Activated naive CD8-positive, alpha-beta T cell treated with anti-CD3 and anti-CD28 coated beads, Interleukin-2, amount 50 U/mL, for 24 hours (primary cell): ENCODE results near the gene SACM1L.

ENCODE experiments used
- ATAC-seq: fragments of 150-1000 bp; cut with Tn5 transposase; one replicate; pipeline ENCODE4 v1.10.0; 2021
- DNase-seq: peaks from one replicate; pipeline ENCODE4 v3.0.0; 2021
- H3K27ac Mint-ChIP-seq: one replicate; pipeline ENCODE4 v1.8.0; 2021; ENCODE audit warnings: mild to moderate bottlenecking, mixed read lengths
- H3K27me3 Mint-ChIP-seq: one replicate; pipeline ENCODE4 v1.8.0; 2021; ENCODE audit warnings: mixed read lengths
- H3K36me3 Mint-ChIP-seq: one replicate; pipeline ENCODE4 v1.8.0; 2021; ENCODE audit warnings: low read depth, mixed read lengths
- H3K4me1 Mint-ChIP-seq: one replicate; pipeline ENCODE4 v1.8.0; 2021; ENCODE audit warnings: mixed read lengths
- H3K4me3 Mint-ChIP-seq: one replicate; pipeline ENCODE4 v1.8.0; 2021; ENCODE audit warnings: mild to moderate bottlenecking, moderate library complexity, mixed read lengths
- H3K9me3 Mint-ChIP-seq: one replicate; pipeline ENCODE4 v1.8.0; 2021; ENCODE audit warnings: mixed read lengths

The SACM1L gene

DNA sequence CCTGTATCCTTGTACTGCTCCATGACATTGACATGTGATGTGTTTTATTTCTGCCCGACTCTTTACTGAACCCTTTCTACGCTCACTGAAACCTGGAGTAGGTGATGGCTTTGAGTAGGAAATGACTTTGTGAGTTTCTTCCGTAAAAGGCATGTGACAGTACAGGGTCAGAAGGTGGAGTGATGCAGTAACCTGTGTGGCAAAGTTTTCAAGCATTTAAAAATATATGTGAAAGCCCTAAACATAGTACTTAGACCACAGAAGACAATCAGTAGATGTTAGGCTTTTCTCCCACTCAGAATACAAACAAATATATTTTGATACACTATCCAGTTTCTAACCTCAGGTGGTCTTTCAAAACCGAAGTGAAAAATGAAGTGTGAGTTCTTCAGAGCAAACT is 31.3 kb upstream of the SACM1L start:
- no peak overlapping the region for H3K4me3 Mint-ChIP-seq
- H3K27ac Mint-ChIP-seq, result no peak overlapping the region
- no peaks in the 10 kb centered on the region for H3K36me3 Mint-ChIP-seq
- no peaks in the 10 kb centered on the region for H3K27me3 Mint-ChIP-seq
- H3K4me1 Mint-ChIP-seq, result peaks cover 21% of the 10 kb centered on the region
- DNase-seq (no peak), ATAC-seq (no peak)
- H3K9me3 Mint-ChIP-seq, result no peaks in the 10 kb centered on the region

DNA sequence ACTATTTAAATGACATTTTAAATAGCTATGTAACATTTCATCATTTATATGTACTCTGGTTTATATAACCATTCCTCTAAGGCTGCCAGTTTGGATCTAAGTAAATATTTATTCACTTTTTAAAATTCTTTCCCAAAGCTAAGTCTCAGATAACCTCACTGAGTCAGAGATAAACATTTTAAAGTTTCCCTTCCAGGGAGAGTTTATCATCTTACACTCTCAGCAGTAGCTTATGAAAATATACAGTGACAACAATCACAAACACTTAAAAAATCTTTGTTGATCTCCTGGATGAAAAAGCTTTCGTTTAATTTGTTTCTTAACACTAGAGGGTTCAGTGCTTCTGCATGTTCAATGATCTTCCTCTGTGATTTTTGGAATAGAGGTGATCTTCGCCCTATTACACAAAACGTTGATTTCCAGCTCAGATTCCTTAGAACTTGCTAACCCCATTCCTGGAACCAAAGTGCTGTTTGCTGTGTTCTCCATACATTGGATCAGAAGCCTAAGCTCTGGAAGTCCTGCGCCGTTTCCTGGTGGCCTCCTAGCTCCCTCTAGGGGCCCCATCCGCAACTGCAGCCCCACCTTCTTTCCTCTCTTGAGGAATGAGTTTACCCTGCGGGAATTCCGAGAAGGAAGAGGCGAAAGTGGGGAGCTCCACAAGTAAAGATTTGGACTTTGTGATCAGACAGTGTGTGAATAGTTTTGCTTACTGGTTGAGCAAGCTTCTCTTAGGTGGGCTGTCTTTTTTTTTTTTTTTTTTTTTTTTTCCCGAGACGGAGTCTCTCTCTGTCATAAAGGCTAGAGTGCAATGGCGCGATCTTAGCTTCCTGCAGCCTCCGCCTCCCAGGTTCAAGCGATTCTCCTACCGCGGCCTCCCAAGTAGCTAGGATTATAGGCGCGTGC is 29.3 kb upstream of the SACM1L start:
- H3K9me3 Mint-ChIP-seq, result no peaks in the 10 kb centered on the region
- no peaks in the 10 kb centered on the region for H3K27me3 Mint-ChIP-seq
- H3K4me1 Mint-ChIP-seq, result peaks cover 24% of the 10 kb centered on the region
- no peak overlapping the region for H3K27ac Mint-ChIP-seq
- ATAC-seq (no peak), DNase-seq (peak; percentile 53)
- no peaks in the 10 kb centered on the region for H3K36me3 Mint-ChIP-seq
- no peak overlapping the region for H3K4me3 Mint-ChIP-seq

DNA sequence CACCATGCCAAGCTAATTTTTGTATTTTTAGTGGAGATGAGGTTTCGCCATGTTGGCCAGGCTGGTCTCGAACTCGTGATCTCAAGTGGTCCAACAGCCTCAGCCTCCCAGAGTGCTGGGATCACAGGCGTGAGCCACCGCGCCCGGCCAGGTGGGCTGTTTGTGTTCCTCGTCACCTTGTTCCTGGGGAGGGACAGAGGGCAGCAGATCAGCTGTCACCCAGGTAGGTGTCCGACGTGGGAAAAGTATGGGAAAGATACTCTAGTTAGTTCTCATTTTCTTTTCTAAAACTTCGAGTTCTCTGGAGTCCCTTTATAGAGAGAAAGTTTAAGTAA is 28.7 kb upstream of the SACM1L start:
- DNase-seq (no peak), ATAC-seq (no peak)
- Mint-ChIP-seq H3K27me3 (no peaks in the 10 kb centered on the region), H3K4me3 (no peak overlapping the region), H3K9me3 (no peaks in the 10 kb centered on the region), H3K36me3 (no peaks in the 10 kb centered on the region), H3K4me1 (peaks cover 30% of the 10 kb centered on the region), H3K27ac (no peak overlapping the region)

DNA sequence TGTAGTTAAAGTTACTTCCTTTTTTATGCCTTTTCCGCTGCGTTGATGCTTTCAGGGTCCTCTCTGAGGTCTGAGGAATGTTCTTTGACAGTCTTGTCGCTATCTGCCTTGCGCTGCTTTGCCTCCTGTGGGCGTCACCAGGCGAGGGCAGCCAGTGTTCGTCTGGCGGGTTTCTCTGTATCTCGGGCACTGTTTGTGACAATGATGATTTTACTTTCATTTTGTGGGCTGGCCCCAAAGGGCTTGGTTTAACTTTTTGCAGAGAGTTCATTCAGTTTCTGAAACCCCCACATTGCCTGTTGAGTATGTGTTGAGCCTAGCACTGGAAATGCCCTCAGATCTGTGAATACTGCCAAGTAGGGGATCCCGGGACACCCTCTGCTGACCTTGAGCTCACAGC is 24.6 kb upstream of the SACM1L start:
- Mint-ChIP-seq H3K4me3 (peak overlapping the region; percentile 77), H3K4me1 (peaks cover 57% of the 10 kb centered on the region), H3K36me3 (peaks cover 25% of the 10 kb centered on the region), H3K27ac (peak overlapping the region; percentile 79), H3K9me3 (no peaks in the 10 kb centered on the region), H3K27me3 (no peaks in the 10 kb centered on the region)
- ATAC-seq (peak; percentile 76), DNase-seq (peak; percentile 70)

DNA sequence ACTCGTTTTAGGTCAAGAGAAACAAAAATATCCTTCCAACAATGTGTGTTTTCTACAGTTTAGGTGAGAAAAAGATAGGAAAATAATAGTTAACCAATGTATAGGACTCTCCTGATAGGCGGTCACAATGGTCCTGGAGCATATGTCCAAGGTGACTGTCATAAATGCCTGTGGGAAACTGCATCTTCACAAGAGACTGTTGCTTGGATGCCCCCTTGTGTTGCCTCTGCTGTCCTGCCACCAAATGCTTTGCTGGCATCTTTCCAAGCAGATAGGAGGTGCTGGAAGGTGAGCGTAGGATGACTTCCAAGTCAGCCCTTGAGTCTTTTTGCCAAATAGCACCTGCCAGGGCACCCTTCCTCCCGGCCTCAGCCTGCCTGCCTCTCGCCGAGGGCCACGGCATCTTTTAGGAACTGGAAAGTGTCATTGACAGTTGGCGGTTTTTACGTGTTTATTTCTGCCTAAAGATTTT is 24.1 kb upstream of the SACM1L start:
- Mint-ChIP-seq H3K4me3 (peak overlapping the region; percentile 77), H3K4me1 (peaks cover 51% of the 10 kb centered on the region), H3K9me3 (no peaks in the 10 kb centered on the region), H3K27ac (peak overlapping the region; percentile 79), H3K36me3 (peaks cover 30% of the 10 kb centered on the region), H3K27me3 (no peaks in the 10 kb centered on the region)
- DNase-seq, result peak; percentile 46
- ATAC-seq, result no peak

DNA sequence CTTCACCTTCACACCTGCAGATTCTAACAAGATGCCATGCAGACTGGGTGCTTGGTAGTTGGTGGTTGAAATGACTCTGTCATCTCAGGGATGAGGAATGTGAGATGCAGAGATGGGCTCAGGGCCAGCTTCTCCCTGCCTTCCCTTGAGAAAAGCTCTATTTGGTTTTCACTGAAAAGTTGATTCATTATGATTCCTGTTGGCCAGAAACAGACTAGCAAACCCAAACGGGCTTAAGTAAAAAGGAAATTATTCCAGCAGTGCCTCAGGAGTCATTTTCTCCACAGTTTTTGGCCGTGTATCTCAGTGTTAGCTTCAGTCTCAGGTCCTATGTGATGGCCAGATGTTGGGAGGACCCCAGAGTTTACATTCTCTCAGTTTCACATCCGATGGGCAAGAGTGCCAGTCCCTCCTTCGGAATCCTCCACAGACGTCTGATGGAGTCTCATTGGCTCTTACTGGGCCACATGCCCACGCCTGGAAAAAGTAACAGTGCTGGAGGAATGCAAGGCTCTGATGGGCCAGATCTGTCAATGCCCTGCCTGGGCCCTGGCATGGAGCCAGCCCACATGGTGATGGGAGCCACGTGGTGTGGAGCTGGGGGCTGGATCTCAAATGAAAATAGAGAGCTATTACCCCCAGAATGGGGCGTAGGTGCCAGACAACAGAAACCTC is 22.3 kb upstream of the SACM1L start:
- DNase-seq (no peak), ATAC-seq (no peak)
- Mint-ChIP-seq H3K9me3 (no peaks in the 10 kb centered on the region), H3K27me3 (no peaks in the 10 kb centered on the region), H3K4me1 (peaks cover 51% of the 10 kb centered on the region), H3K36me3 (peaks cover 32% of the 10 kb centered on the region), H3K4me3 (peak overlapping the region; percentile 0), H3K27ac (peak overlapping the region; percentile 64)

DNA sequence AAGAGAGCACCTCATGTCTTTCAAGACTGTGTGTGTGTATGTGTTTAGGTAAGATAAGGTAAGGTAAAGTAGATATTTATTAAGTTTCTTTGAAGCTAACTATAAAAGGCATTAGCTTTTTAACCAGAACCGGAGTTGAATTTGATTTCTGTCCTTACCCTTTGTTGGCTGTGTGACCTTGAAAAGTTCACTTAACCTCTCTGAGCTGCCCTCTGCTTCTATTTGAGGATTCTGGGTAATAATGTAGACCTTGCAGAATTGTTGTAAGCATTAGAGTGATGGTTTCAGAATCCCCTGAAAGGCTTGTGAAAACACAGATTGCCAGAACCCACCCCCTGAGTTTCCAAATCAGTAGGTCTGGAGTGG is 21.6 kb upstream of the SACM1L start:
- Mint-ChIP-seq H3K4me1 (peaks cover 51% of the 10 kb centered on the region), H3K27ac (peak overlapping the region; percentile 64), H3K9me3 (no peaks in the 10 kb centered on the region), H3K4me3 (no peak overlapping the region), H3K36me3 (peaks cover 38% of the 10 kb centered on the region), H3K27me3 (no peaks in the 10 kb centered on the region)
- ATAC-seq (no peak), DNase-seq (no peak)

DNA sequence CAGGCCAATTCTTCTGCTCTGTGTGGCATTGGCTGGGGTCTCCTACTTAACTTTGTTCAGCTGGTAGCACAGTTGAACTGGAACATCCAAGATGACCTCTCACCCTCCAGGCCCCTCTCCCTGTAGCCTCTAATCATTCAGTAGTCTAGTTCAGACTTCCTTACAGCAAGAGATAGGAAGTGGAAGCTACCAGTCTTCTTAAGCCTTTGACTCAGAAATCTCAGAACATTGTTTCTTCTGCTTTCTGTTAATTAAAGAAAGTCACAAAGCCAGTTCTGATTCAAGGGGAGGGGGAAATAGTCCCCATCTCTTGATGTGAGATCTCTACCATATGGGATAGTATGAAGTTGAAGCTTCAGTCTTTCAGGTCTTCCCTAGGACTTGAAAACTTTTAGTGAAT is 18.8 kb upstream of the SACM1L start:
- Mint-ChIP-seq H3K36me3 (peaks cover 44% of the 10 kb centered on the region), H3K27ac (no peak overlapping the region), H3K27me3 (no peaks in the 10 kb centered on the region), H3K4me3 (no peak overlapping the region), H3K9me3 (no peaks in the 10 kb centered on the region), H3K4me1 (peaks cover 36% of the 10 kb centered on the region)
- DNase-seq (no peak), ATAC-seq (no peak)

DNA sequence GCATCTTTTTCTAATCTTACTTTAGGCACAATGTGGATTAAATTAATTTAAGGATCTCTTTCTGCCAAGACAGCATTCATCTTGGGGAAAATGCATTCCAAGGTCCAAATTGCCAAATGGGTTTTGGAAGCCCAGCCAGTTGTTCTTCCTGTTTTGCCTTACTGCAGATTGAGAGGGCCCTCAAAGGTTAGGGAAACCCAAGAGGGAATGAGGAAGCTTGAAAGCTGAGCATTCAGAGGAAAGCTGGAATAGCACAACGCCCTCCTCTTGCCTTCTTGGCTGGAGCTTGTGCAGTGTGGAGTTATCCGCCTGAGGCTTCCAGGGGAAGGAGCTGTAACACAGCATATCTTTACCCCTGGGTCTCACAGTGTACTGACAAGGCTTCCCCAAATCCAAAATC is 18.2 kb upstream of the SACM1L start:
- Mint-ChIP-seq H3K9me3 (no peaks in the 10 kb centered on the region), H3K4me1 (peaks cover 33% of the 10 kb centered on the region), H3K36me3 (peaks cover 44% of the 10 kb centered on the region), H3K27ac (no peak overlapping the region), H3K4me3 (no peak overlapping the region), H3K27me3 (no peaks in the 10 kb centered on the region)
- DNase-seq (no peak), ATAC-seq (no peak)

DNA sequence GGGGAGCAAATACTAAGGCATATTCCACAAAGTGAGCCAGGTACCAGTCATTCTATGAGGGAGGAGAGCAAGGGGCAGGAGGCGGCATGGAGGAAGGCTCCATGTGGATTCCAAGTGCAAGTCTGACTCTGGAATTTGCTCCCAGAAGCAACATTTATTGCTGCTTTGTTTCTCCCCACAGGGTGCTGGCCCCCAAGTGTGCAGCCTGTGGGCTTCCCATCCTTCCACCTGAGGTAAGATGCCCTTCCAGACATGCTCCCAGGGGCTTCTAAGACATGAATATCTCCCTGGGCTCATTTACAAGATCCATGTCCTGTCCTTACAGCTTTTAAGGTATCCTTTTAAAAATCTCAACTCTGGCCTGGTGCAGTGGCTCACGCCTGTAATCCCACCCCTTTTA is 15.9 kb upstream of the SACM1L start:
- Mint-ChIP-seq H3K4me1 (peaks cover 28% of the 10 kb centered on the region), H3K9me3 (no peaks in the 10 kb centered on the region), H3K4me3 (no peak overlapping the region), H3K27me3 (no peaks in the 10 kb centered on the region), H3K27ac (peak overlapping the region; percentile 44), H3K36me3 (peaks cover 34% of the 10 kb centered on the region)
- ATAC-seq (no peak), DNase-seq (no peak)

DNA sequence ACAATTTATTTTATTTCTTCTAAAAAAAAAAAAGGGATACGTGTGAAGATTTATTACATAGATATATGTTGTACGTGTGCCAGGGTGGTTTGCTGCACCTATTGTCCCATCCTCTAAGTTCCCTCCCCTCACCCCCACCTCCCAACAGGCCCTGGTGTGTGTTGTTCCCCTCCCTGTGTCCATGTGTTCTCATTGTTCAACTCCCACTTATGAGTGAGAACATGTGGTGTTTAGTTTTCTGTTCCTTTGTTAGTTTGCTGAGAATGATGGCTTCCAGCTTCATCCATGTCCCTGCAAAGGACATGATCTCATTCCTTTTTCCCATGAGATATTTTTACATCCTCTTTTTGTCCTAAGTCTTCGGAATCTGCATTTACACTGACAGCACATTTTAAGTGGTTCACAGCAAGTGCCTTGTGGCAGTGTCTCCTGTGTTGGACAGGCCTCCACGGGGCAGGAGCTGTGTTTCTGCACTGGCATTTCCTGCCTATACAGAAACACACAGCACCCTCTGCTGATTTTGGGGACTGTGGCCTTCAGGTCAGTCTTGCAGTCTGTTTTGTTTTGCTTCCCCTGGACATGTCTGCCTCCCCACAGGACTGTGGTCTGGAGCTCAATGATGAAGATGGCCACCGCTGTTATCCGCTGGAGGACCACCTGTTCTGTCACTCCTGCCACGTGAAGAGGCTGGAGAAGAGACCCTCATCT is 12.7 kb upstream of the SACM1L start:
- peaks cover 26% of the 10 kb centered on the region for H3K4me1 Mint-ChIP-seq
- H3K27ac Mint-ChIP-seq, result peak overlapping the region; percentile 92
- peak overlapping the region; percentile 57 for H3K4me3 Mint-ChIP-seq
- ATAC-seq (no peak), DNase-seq (no peak)
- no peaks in the 10 kb centered on the region for H3K9me3 Mint-ChIP-seq
- H3K36me3 Mint-ChIP-seq, result peaks cover 29% of the 10 kb centered on the region
- H3K27me3 Mint-ChIP-seq, result no peaks in the 10 kb centered on the region

DNA sequence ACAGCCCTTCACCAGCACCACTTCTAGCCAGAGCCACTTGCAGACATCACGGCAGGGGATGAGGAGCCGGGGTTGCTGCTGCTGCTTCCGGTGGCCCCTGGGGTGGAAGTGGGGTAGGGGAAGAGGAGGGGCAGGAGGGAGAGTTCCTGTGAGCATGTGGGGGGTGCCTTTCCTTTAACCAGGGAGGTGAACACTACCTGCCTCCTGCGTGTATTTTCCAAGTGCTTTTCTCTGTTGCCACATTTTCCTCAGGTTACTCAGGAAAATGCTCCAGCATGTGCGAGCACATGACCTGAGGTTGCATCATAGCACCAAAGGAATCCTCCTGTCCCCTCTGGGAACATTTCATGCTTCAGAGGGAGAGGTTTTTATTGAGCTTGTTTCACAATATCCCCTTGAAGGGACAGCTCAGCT is 12.2 kb upstream of the SACM1L start:
- peaks cover 26% of the 10 kb centered on the region for H3K4me1 Mint-ChIP-seq

DNA sequence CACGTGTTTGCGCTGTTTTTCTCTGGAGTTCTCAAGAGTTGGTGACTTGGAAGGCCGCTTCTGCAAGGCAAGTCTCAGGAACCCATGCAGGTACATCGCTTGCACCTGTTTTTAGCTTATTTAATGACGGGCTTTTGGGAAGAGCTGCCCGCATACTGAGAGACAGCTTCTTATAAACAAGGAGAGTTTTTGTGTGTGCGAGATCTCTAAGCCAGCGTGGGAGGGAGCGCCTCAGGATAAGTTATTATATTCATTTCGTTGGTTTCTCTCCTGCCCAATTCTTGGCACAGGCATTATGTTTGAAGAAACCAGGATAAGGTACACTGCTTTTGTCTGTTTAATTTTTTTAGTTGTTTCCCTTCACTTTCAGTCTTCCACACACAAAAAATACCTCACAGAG is 11.4 kb upstream of the SACM1L start:
- ATAC-seq (no peak), DNase-seq (no peak)
- Mint-ChIP-seq H3K4me3 (no peak overlapping the region), H3K9me3 (no peaks in the 10 kb centered on the region), H3K4me1 (peaks cover 26% of the 10 kb centered on the region), H3K36me3 (peaks cover 24% of the 10 kb centered on the region), H3K27me3 (no peaks in the 10 kb centered on the region), H3K27ac (peak overlapping the region; percentile 92)

More for the DNA sequence above, 12.2 kb upstream of the SACM1L start:
- H3K36me3 Mint-ChIP-seq, result peaks cover 29% of the 10 kb centered on the region
- no peaks in the 10 kb centered on the region for H3K27me3 Mint-ChIP-seq
- H3K9me3 Mint-ChIP-seq, result no peaks in the 10 kb centered on the region
- H3K4me3 Mint-ChIP-seq, result peak overlapping the region; percentile 57
- DNase-seq (peak; percentile 49), ATAC-seq (peak; percentile 84)
- H3K27ac Mint-ChIP-seq, result peak overlapping the region; percentile 92

DNA sequence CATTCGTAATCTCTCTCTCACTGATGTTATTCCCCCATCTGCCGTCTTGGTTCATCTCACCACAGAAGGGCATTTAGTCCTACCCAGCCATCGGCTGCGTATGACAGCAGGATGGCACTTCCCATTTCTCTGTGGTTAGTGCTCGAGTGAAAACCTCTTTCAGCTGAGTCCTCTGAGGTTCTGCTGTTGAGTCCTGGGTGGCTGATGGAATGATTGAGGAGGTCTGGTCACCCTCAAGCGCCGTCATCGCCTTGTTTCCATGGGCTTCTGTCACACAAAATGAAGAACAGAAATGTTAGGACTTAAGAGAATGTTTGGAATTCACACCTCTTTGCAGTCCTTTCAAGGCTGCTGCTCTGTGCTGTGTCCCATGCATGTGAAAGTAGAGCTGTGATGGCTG is 9.4 kb upstream of the SACM1L start:
- ATAC-seq (no peak), DNase-seq (no peak)
- Mint-ChIP-seq H3K4me1 (peaks cover 31% of the 10 kb centered on the region), H3K36me3 (peaks cover 18% of the 10 kb centered on the region), H3K9me3 (no peaks in the 10 kb centered on the region), H3K27me3 (no peaks in the 10 kb centered on the region), H3K27ac (no peak overlapping the region), H3K4me3 (no peak overlapping the region)

DNA sequence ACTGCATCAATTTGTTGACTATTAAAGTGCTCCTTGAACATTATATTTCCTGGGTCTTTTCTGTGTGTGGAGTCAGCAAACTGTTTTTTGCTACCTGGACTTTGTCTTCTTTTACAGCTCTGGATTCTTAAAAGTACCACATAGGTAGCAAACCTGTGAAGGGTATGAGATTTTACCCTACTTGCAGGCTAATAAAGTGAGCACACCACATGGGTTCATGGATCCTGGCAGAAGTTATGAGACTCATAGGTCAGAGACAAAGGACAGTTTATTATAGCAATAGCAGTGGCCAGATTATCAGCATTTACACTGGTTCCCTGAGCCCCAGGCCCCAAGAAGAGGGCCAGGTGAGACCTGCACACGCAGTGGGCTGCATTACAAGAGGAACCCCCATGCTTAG is 8.0 kb upstream of the SACM1L start:
- no peaks in the 10 kb centered on the region for H3K27me3 Mint-ChIP-seq
- no peak overlapping the region for H3K4me3 Mint-ChIP-seq
- no peak for ATAC-seq

More for the DNA sequence above, 8.0 kb upstream of the SACM1L start:
- H3K36me3 Mint-ChIP-seq, result peaks cover 18% of the 10 kb centered on the region
- no peaks in the 10 kb centered on the region for H3K9me3 Mint-ChIP-seq
- DNase-seq, result no peak
- H3K27ac Mint-ChIP-seq, result no peak overlapping the region
- H3K4me1 Mint-ChIP-seq, result peaks cover 29% of the 10 kb centered on the region
